Transverse colon (tissue), 4 donors: Measurements from ENCODE around the gene LPCAT1.

Experiments
- EP300 ChIP-seq: sonication (generic); formaldehyde crosslinking; IDR thresholded peaks from one replicate; pipeline ENCODE4 v1.6.1; 2017; ENCODE audit warnings: antibody characterized with exemption, low read depth
- POLR2AphosphoS5 ChIP-seq, 3 donors: sonication (generic); formaldehyde crosslinking; IDR thresholded peaks; one replicate each; pipeline ENCODE4 v1.6.1; 2016; ENCODE audit warnings: antibody characterized with exemption in 3 of 3
- TF ChIP-seq, protein P1 (sequence below), 5 experiments: fragments of 200-600 bp in 3 of 5; fragments of 450-650 bp in 2 of 5; sonication (generic) in 3 of 5; IDR thresholded peaks; 1 replicate in 2 of 5; 2 replicates in 3 of 5; pipeline ENCODE4 v1.5.1; 2016 to 2017; ENCODE audit warnings: antibody characterized with exemption in 5 of 5, inconsistent platforms in 3 of 5, mild to moderate bottlenecking in 2 of 5, moderate library complexity in 1 of 5

DNA sequence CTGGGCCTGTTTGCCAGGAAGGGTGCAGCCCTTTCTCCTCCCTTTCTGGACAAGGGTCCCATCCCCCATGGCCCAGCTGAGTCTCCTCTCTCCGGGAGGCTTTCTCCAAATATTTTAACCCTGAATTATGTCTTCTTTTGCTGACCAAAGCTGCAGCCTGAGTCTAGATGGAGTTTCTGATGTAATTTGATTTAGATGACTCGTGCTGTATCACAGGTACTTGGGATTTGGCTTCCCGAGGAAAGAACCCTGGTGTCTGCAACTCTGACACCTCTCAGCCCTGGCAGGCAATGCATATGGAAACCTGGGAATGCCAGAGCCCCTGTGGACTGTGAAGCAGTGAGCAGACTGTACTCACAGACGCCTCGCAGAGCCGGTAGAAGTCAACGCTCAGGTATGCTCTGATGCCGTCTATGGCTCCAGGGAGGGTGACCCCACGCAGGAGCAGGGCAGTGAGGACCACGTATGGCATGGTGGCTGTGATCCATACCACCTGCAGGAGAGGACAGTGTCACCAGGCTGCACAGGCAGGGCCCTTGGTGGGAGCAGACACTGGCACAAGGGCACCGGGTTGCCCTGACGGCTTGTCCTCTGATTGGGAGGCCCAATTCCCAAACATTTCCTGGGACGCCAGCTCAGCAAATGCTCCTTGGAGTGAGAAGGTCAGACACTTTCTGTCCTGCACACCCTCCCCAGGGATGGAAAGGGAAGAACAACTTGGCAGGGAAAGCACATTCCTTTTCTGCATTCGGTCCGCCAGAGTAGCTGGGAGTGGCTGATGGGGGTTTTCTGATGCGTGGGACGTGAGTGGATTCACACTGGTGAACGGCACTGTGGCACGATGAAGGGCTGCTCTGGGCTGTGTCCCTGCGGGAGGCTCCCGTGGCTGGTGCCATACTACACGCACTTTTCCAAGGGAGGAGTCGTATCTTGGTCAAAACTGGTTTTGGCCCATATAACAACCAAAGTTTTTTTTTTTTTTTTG, 103.3 kb downstream of the LPCAT1 start:
- TF ChIP-seq, protein P1, sequence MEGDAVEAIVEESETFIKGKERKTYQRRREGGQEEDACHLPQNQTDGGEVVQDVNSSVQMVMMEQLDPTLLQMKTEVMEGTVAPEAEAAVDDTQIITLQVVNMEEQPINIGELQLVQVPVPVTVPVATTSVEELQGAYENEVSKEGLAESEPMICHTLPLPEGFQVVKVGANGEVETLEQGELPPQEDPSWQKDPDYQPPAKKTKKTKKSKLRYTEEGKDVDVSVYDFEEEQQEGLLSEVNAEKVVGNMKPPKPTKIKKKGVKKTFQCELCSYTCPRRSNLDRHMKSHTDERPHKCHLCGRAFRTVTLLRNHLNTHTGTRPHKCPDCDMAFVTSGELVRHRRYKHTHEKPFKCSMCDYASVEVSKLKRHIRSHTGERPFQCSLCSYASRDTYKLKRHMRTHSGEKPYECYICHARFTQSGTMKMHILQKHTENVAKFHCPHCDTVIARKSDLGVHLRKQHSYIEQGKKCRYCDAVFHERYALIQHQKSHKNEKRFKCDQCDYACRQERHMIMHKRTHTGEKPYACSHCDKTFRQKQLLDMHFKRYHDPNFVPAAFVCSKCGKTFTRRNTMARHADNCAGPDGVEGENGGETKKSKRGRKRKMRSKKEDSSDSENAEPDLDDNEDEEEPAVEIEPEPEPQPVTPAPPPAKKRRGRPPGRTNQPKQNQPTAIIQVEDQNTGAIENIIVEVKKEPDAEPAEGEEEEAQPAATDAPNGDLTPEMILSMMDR (IDR thresholded peaks at IDR 0.05) = no peak
- TF ChIP-seq EP300 = no peak
- no peak for TF ChIP-seq POLR2AphosphoS5 (IDR thresholded peaks at IDR 0.05)
